IMR-90 (cell line): ENCODE results near the gene SLC37A3. TPM values are rescaled to one million over a fixed set of nuclear protein-coding genes. Genes with fewer than 3 reads are reported as not detected.

Source experiments
- ATAC-seq: fragments of 200-7000 bp; cut with Tn5 transposase; 2 replicates; pipeline ENCODE4 v1.9.1; 2020; ENCODE audit warnings: low read depth, mild to moderate bottlenecking, moderate library complexity
- BruUV-seq: library from RNA; stranded (reverse); fragments of 400-500 nt; replicated peaks from 2 replicates; lab custom pipeline; 2021; lab: Mats Ljungman, UMichigan
- CTCF ChIA-PET: fragments of 300-600 bp; formaldehyde crosslinking; extraction: SDS; loops from one replicate; lab custom pipeline; 2021; ENCODE audit warnings: antibody characterized with exemption; lab: Yijun Ruan, JAX
- POLR2A ChIA-PET: fragments of 300-600 bp; sonication (Branson Sonifier 250); formaldehyde crosslinking; loops from one replicate; lab custom pipeline; 2022; ENCODE audit warnings: antibody characterized with exemption; ENCODE audit not compliant: unreplicated experiment; lab: Charles Lee
- DNase-seq: peaks from one replicate; pipeline ENCODE4 v3.0.0; 2013
- H2AFZ ChIP-seq: replicated peaks from 2 replicates; pipeline ENCODE3; 2013; ENCODE audit warnings: low read length, mild to moderate bottlenecking; ENCODE audit not compliant: poor library complexity
- H2AK5ac ChIP-seq: 2 replicates; pipeline ENCODE4 v1.6.1; 2013; ENCODE audit warnings: low read depth, low read length, inconsistent platforms
- H2AK9ac ChIP-seq: replicated peaks from 2 replicates; pipeline ENCODE3; 2013; ENCODE audit warnings: mild to moderate bottlenecking, low read depth, low read length, moderate library complexity; ENCODE audit not compliant: poor library complexity
- H2BK120ac ChIP-seq: 2 replicates; pipeline ENCODE4 v1.6.1; 2013; ENCODE audit warnings: low read depth, low read length, inconsistent platforms
- H2BK15ac ChIP-seq: 3 replicates; pipeline ENCODE4 v1.6.1; 2013; ENCODE audit warnings: low read depth, low read length, inconsistent platforms
- H2BK20ac ChIP-seq: 2 replicates; pipeline ENCODE4 v1.6.1; 2013; ENCODE audit warnings: low read depth, mild to moderate bottlenecking, inconsistent platforms, low read length, moderate library complexity
- H2BK5ac ChIP-seq: 2 replicates; pipeline ENCODE4 v1.6.1; 2013; ENCODE audit warnings: mild to moderate bottlenecking, low read depth, low read length, inconsistent platforms; ENCODE audit not compliant: poor library complexity, severe bottlenecking
- H3K14ac ChIP-seq: replicated peaks from 2 replicates; pipeline ENCODE4 v1.6.1; 2013; ENCODE audit warnings: low read depth, low read length, inconsistent platforms
- H3K18ac ChIP-seq: 2 replicates; pipeline ENCODE4 v1.6.1; 2013; ENCODE audit warnings: low read depth, low read length, control low read depth
- H3K23ac ChIP-seq: 2 replicates; pipeline ENCODE4 v1.6.1; 2013; ENCODE audit warnings: low read depth, low read length, inconsistent platforms
- H3K27ac ChIP-seq: 2 replicates; pipeline ENCODE4 v1.5.1; 2013; ENCODE audit warnings: mild to moderate bottlenecking, control low read depth, low read length; ENCODE audit not compliant: insufficient read depth
- H3K27me3 ChIP-seq: 2 replicates; pipeline ENCODE4 v1.6.1; 2013; ENCODE audit warnings: low read length; ENCODE audit not compliant: control insufficient read depth, insufficient read depth
- H3K36me3 ChIP-seq: 2 replicates; pipeline ENCODE4 v1.6.1; 2013; ENCODE audit warnings: low read length, mixed read lengths; ENCODE audit not compliant: control insufficient read depth, insufficient read depth
- H3K4ac ChIP-seq: 2 replicates; pipeline ENCODE4 v1.6.1; 2013; ENCODE audit warnings: low read depth, low read length, inconsistent platforms
- H3K4me1 ChIP-seq: 2 replicates; pipeline ENCODE4 v1.6.1; 2013; ENCODE audit warnings: low read length, mixed read lengths; ENCODE audit not compliant: control insufficient read depth, insufficient read depth
- H3K4me2 ChIP-seq: 2 replicates; pipeline ENCODE4 v1.6.1; 2013; ENCODE audit warnings: low read depth, mild to moderate bottlenecking, control low read depth, low read length, moderate library complexity
- H3K4me3 ChIP-seq: 2 replicates; pipeline ENCODE4 v1.5.1; 2013; ENCODE audit warnings: low read depth, mild to moderate bottlenecking, control low read depth, low read length, moderate library complexity; ENCODE audit not compliant: insufficient read depth
- H3K56ac ChIP-seq: 2 replicates; pipeline ENCODE4 v1.6.1; 2013; ENCODE audit warnings: low read length, inconsistent platforms; ENCODE audit not compliant: insufficient read depth; ENCODE audit errors: extremely low read depth
- H3K79me1 ChIP-seq, 2 experiments: 2 replicates each; pipeline ENCODE4 v1.6.1; 2013; ENCODE audit warnings: low read length in 2 of 2, inconsistent platforms in 1 of 2, low read depth in 1 of 2
- H3K9ac ChIP-seq: 2 replicates; pipeline ENCODE4 v1.6.1; 2013; ENCODE audit warnings: low read depth, low read length, control low read depth
- H3K9me1 ChIP-seq: 2 replicates; pipeline ENCODE4 v1.6.1; 2013; ENCODE audit warnings: low read length, inconsistent platforms; ENCODE audit not compliant: insufficient read depth
- H3K9me3 ChIP-seq: 2 replicates; pipeline ENCODE4 v1.6.1; 2013; ENCODE audit warnings: low read length; ENCODE audit not compliant: control insufficient read depth, insufficient read depth
- H4K20me1 ChIP-seq: 2 replicates; pipeline ENCODE4 v1.6.1; 2013; ENCODE audit warnings: low read length, inconsistent platforms; ENCODE audit not compliant: insufficient read depth
- H4K5ac ChIP-seq: 2 replicates; pipeline ENCODE4 v1.6.1; 2013; ENCODE audit warnings: mild to moderate bottlenecking, low read depth, low read length, control low read depth
- H4K8ac ChIP-seq, 2 experiments: 2 replicates each; pipeline ENCODE4 v1.6.1; 2013; ENCODE audit warnings: low read depth in 2 of 2, low read length in 2 of 2, control low read depth in 1 of 2, inconsistent platforms in 1 of 2
- H4K91ac ChIP-seq: 2 replicates; pipeline ENCODE4 v1.6.1; 2013; ENCODE audit warnings: low read depth, low read length, inconsistent platforms; ENCODE audit not compliant: insufficient read depth
- CEBPB ChIP-seq: IDR thresholded peaks from 2 replicates; pipeline ENCODE4 v1.6.1; 2012; ENCODE audit warnings: low read depth, low read length, improper control_type of control experiment
- RAD21 ChIP-seq: IDR thresholded peaks from 2 replicates; pipeline ENCODE4 v1.6.1; 2012; ENCODE audit warnings: low read length, improper control_type of control experiment
- WGBS, 2 experiments: methylation state at CpG; one replicate each; pipeline versions ENCODE4 v1.1.5 to v1.1.7; 2013; ENCODE audit warnings: missing lambda C conversion rate in 2 of 2; ENCODE audit not compliant: insufficient read length in 1 of 2; ENCODE audit errors: extremely low coverage in 2 of 2; 5-methylcytosine and 5-hydroxymethylcytosine counted together
- dilution Hi-C: fragments of 300-500 bp; cut with HindIII; formaldehyde crosslinking; loops from one replicate; pipeline ENCODE4 v1.14.3; 2018; ENCODE audit warnings: low sequenced_read_pairs; ENCODE audit not compliant: unreplicated experiment
- in situ Hi-C: fragments of 300-500 bp; cut with MboI; formaldehyde crosslinking; loops from 3 replicates; pipeline ENCODE4 v1.14.3; 2019; ENCODE audit warnings: low sequenced_read_pairs, inconsistent platforms, mixed read lengths
- intact Hi-C: fragments of 100-400 bp; cut with micrococcal nuclease; formaldehyde crosslinking; loops from 2 replicates; pipeline ENCODE4 v1.10.0; 2022
- polyA plus RNA-seq, 3 experiments: library from polyadenylated mRNA; depleted of rRNA; stranded (reverse); fragments of >200 nt; gene quantifications; 2 replicates each; pipeline ENCODE4 v1.2.3, GENCODE V29; 2012; ENCODE audit warnings: low replicate concordance in 1 of 3
- total RNA-seq: library from RNA; depleted of rRNA; stranded (reverse); fragments of >200 nt; gene quantifications from 2 replicates; pipeline ENCODE4 v1.2.3, GENCODE V29; 2012

SLC37A3 gene
- total and polyA plus RNA-seq, 2 of the 4 experiments (the other 2 are of a cell fraction): 43.2 to 45.3 TPM

DNA sequence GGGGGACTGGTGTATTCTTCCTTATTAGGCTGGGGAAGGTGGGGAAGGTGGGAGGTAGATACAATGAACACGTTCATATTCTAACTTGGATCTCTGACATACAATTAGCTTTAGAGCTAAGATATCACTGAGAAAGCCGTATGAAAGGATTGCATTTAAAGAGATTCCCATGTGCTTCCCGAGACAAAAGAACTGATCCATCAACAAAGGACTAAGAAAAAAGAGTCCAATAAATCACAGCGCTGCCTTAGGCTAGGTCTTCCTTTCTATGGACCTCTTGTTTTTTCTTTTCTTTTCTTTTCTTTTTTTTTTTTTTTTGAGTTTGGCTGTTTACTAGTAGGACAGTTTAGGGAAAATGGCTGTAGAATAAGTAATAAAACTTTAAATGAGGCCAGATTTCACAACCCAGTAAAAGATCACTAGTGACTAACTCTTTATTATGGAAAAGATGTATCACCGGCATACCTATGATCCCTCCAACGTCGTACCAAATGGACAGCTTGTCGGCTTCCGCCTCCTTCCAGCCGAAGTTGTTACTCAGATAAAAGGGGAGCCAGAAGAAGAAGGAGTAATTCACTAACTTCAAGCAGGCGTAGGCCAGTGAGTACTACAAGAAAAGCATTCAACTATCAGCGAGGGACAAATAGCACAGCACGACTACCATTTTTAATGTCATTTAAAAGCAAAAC, 50.0 kb downstream of the SLC37A3 start:
- no TSS peak for BruUV-seq
- peaks cover 9% of the 10 kb centered on the region; the same call in 1 of the 2 replicates for H3K9me1 ChIP-seq
- peak overlapping the region; percentile 52; the same call in 1 of the 2 replicates for H3K14ac ChIP-seq
- H4K20me1 ChIP-seq: no peaks in the 10 kb centered on the region
- no peak overlapping the region for H3K4me2 ChIP-seq
- CTCF ChIA-PET: no interaction called here
- H3K4ac ChIP-seq: no peak overlapping the region
- H3K23ac ChIP-seq: peak overlapping the region; percentile 59; the same call in 1 of the 2 replicates
- H3K4me3 ChIP-seq: no peak overlapping the region
- ATAC-seq (peak; percentile 46), DNase-seq (peak; percentile 65)
- peaks cover 23% of the 10 kb centered on the region for H3K36me3 ChIP-seq
- no peak overlapping the region for H2BK15ac ChIP-seq
- H2AK5ac ChIP-seq: no peak overlapping the region
- dilution Hi-C loops (no loop called here), intact Hi-C loops (no loop called here), in situ Hi-C loops (no loop called here)
- no CpG with 5 or more reads among the region's 13 CpGs for WGBS, 2 experiments
- no peaks in the 10 kb centered on the region for H3K27me3 ChIP-seq
- no peak for TF ChIP-seq RAD21
- TF ChIP-seq CEBPB: peak; percentile 62
- H3K56ac ChIP-seq: no peak overlapping the region
- no peaks in the 10 kb centered on the region for H3K9me3 ChIP-seq
- peaks cover 2% of the 10 kb centered on the region; the same call in 1 of the 2 replicates for H3K4me1 ChIP-seq
- H2BK120ac ChIP-seq: no peak overlapping the region
- no peak overlapping the region for H2AK9ac ChIP-seq
- no peak overlapping the region for H3K27ac ChIP-seq
- no peak overlapping the region for H3K18ac ChIP-seq
- H2BK20ac ChIP-seq: no peak overlapping the region
- no peak overlapping the region for H2AFZ ChIP-seq
- no peak overlapping the region for H4K8ac ChIP-seq
- no peak overlapping the region for H3K9ac ChIP-seq
- no peak overlapping the region for H4K91ac ChIP-seq
- no peak overlapping the region for H2BK5ac ChIP-seq
- POLR2A ChIA-PET: no interaction called here
- no peaks in the 10 kb centered on the region for H3K79me1 ChIP-seq
- H4K5ac ChIP-seq: no peak overlapping the region
